HepG2 (cell line): ENCODE results near the gene ALPL. TPM values are rescaled to one million over a fixed set of nuclear protein-coding genes. Genes with fewer than 3 reads are reported as not detected.

Experiments used
- ATAC-seq: fragments of 200-7000 bp; cut with Tn5 transposase; 3 replicates; pipeline ENCODE4 v1.9.1; 2020; ENCODE audit warnings: mild to moderate bottlenecking, moderate library complexity
- BruUV-seq: library from RNA; stranded (reverse); fragments of 400-500 nt; replicated peaks from 2 replicates; lab custom pipeline; 2021; lab: Mats Ljungman, UMichigan
- CTCF ChIA-PET: fragments of 300-600 bp; formaldehyde crosslinking; extraction: SDS; loops from one replicate; lab custom pipeline; 2021; ENCODE audit warnings: low total read pairs, inconsistent platforms, low intra/inter-chr PET ratio; lab: Yijun Ruan, JAX
- POLR2A ChIA-PET: fragments of 350-600 bp; sonication (Branson Sonifier 250); formaldehyde crosslinking; loops from one replicate; lab custom pipeline; 2020; ENCODE audit warnings: antibody characterized with exemption, inconsistent platforms; lab: Yijun Ruan, JAX
- DNase-seq: peaks from one replicate; pipeline ENCODE4 v3.0.0-alpha.2; 2015; ENCODE audit warnings: low spot score
- FAIRE-seq: peaks from 3 replicates; lab custom pipeline; 2011; peaks lifted over from hg19 to GRCh38; lab: Jason Lieb, UNC
- H2AFZ ChIP-seq: one replicate; pipeline ENCODE4 v1.6.1; 2011; ENCODE audit warnings: low read length, inconsistent platforms
- H3K27ac ChIP-seq: fragments of 300-600 bp; 3 replicates; pipeline ENCODE4 v1.8.0; 2011; ENCODE audit warnings: mixed run types, mild to moderate bottlenecking, mixed read lengths, low read length, inconsistent platforms; ENCODE audit not compliant: insufficient read depth; ENCODE audit errors: extremely low read length
- H3K27me3 ChIP-seq, 2 experiments: fragments of 200-600 bp in 1 of 2; 2 replicates in 1 of 2; 3 replicates in 1 of 2; pipeline versions ENCODE4 v1.6.0 to v1.8.0; 2011; ENCODE audit warnings: low read length in 2 of 2, mild to moderate bottlenecking in 2 of 2, moderate library complexity in 2 of 2, inconsistent platforms in 1 of 2; ENCODE audit not compliant: insufficient read depth in 2 of 2, control insufficient read depth in 1 of 2
- H3K36me3 ChIP-seq, 2 experiments: fragments of 200-600 bp in 1 of 2; replicated peaks in 1 of 2; 2 replicates in 1 of 2; 3 replicates in 1 of 2; pipeline versions ENCODE4 v1.5.1 to v1.8.0; 2011; ENCODE audit warnings: low read length in 2 of 2, inconsistent platforms in 1 of 2; ENCODE audit not compliant: insufficient read depth in 2 of 2, control insufficient read depth in 1 of 2
- H3K4me1 ChIP-seq: 2 replicates; pipeline ENCODE4 v1.5.1; 2012; ENCODE audit warnings: low read length, inconsistent platforms; ENCODE audit not compliant: insufficient read depth
- H3K4me2 ChIP-seq: 2 replicates; pipeline ENCODE4 v1.6.0; 2011; ENCODE audit warnings: low read depth, low read length, inconsistent platforms
- H3K4me3 ChIP-seq, 3 experiments: fragments of 200-600 bp in 1 of 3; sonication (generic), shearing (Covaris generic) in 1 of 3; replicated peaks in 1 of 3; 2 replicates each; pipeline ENCODE4 v1.5.1; 2011 to 2016; ENCODE audit warnings: low read length in 3 of 3, inconsistent platforms in 2 of 3, low read depth in 2 of 3, mild to moderate bottlenecking in 2 of 3, control low read depth in 1 of 3, mixed read lengths in 1 of 3; ENCODE audit not compliant: insufficient read depth in 1 of 3
- H3K79me2 ChIP-seq: one replicate; pipeline ENCODE4 v1.6.1; 2011; ENCODE audit warnings: low read length, inconsistent platforms; ENCODE audit not compliant: insufficient read depth
- H3K9ac ChIP-seq: 2 replicates; pipeline ENCODE4 v1.6.0; 2011; ENCODE audit warnings: mild to moderate bottlenecking, low read depth, low read length, inconsistent platforms; ENCODE audit not compliant: insufficient read depth
- H3K9me3 ChIP-seq: 2 replicates; pipeline ENCODE4 v1.5.1; 2012; ENCODE audit warnings: mild to moderate bottlenecking, low read length
- H4K20me1 ChIP-seq: 2 replicates; pipeline ENCODE4 v1.6.0; 2011; ENCODE audit warnings: inconsistent platforms, mild to moderate bottlenecking, low read length, moderate library complexity; ENCODE audit not compliant: insufficient read depth
- ASH2L ChIP-seq: fragments of 300-600, 200-600 bp; sonication (generic); IDR thresholded peaks from 2 replicates; pipeline ENCODE4 v1.7.0; 2017; ENCODE audit warnings: low read depth, mild to moderate bottlenecking, moderate library complexity, mixed read lengths, low read length; ENCODE audit not compliant: insufficient read length
- HCFC1 ChIP-seq: fragments of 150-350 bp; IDR thresholded peaks from 2 replicates; pipeline ENCODE4 v1.6.1; 2014; ENCODE audit warnings: low read depth, low read length
- HDAC2 ChIP-seq: sonication (generic); formaldehyde crosslinking; IDR thresholded peaks from 2 replicates; pipeline ENCODE4 v1.4.0; 2020; ENCODE audit warnings: missing genetic modification reagents
- IRF2 ChIP-seq: IDR thresholded peaks from 2 replicates; pipeline ENCODE4 v1.6.1; 2018; ENCODE audit warnings: missing genetic modification reagents, missing compliant biosample characterization
- KAT8 ChIP-seq: IDR thresholded peaks from 2 replicates; pipeline ENCODE4 v1.6.1; 2016; ENCODE audit warnings: missing genetic modification reagents, missing compliant biosample characterization
- KDM1A ChIP-seq: IDR thresholded peaks from 2 replicates; pipeline ENCODE4 v1.6.1; 2016; ENCODE audit warnings: missing compliant biosample characterization
- TAF15 ChIP-seq: fragments of 200-400 bp; formaldehyde crosslinking; IDR thresholded peaks from one replicate; pipeline ENCODE4 v1.6.1; 2018; ENCODE audit warnings: mild to moderate bottlenecking, low read depth, low read length; ENCODE audit not compliant: poor library complexity, severe bottlenecking
- ZFAT ChIP-seq: sonication (generic); formaldehyde crosslinking; conservative IDR thresholded peaks from 2 replicates; pipeline ENCODE4 v1.8.1; 2023; ENCODE audit warnings: missing genetic modification reagents, inconsistent platforms
- ZNF331 ChIP-seq: sonication (generic); formaldehyde crosslinking; IDR thresholded peaks from 2 replicates; pipeline ENCODE4 v1.4.0; 2020; ENCODE audit warnings: missing genetic modification reagents
- ZNF432 ChIP-seq: sonication (generic); formaldehyde crosslinking; IDR thresholded peaks from 2 replicates; pipeline ENCODE4 v1.5.0; 2020; ENCODE audit warnings: missing genetic modification reagents, mild to moderate bottlenecking, borderline replicate concordance
- ZNF839 ChIP-seq: sonication (generic); formaldehyde crosslinking; IDR thresholded peaks from 2 replicates; pipeline ENCODE4 v1.4.0; 2020; ENCODE audit warnings: missing genetic modification reagents, mild to moderate bottlenecking, borderline replicate concordance
- WGBS: methylation state at CpG from one replicate; pipeline ENCODE4 v1.1.6; 2017; ENCODE audit warnings: low lambda C conversion rate; 5-methylcytosine and 5-hydroxymethylcytosine counted together
- in situ Hi-C: cut with HindIII; loops from 2 replicates; pipeline ENCODE4 v1.10.0; 2017; ENCODE audit warnings: low pct_unique_long_range_greater_than_20kb; ENCODE audit not compliant: extremely low pct_ligation_motif_present
- intact Hi-C: fragments of 100-400 bp; cut with micrococcal nuclease; formaldehyde crosslinking; loops from one replicate; pipeline ENCODE4 v1.10.0; 2022; ENCODE audit not compliant: unreplicated experiment
- polyA plus RNA-seq, 8 experiments: library from polyadenylated mRNA; depleted of rRNA in 3 of 8; stranded (reverse) in 7 of 8; unstranded in 1 of 8; fragments of >200 nt; fragmentation: Illumina TruSeq in 4 of 8; extraction: Trizol in 4 of 8; gene quantifications; 2 replicates each; pipeline versions ENCODE4 v1.2.1 to v1.2.3, GENCODE V29; 2011 to 2016; ENCODE audit warnings: low read depth in 4 of 8, missing spikeins in 1 of 8, mixed read lengths in 1 of 8; ENCODE audit not compliant: insufficient read depth in 1 of 8
- total RNA-seq, 5 experiments: library from RNA; depleted of rRNA; stranded (reverse); fragments of >200 nt; fragmentation: Illumina TruSeq; extraction: Trizol; gene quantifications; 2 replicates each; pipeline ENCODE4 v1.2.3, GENCODE V29; 2016; ENCODE audit warnings: low read depth in 1 of 5
- TF ChIP-seq, protein P1 (sequence below): sonication (generic); formaldehyde crosslinking; IDR thresholded peaks from 2 replicates; pipeline ENCODE4 v1.9.0; 2022; ENCODE audit warnings: low read depth, missing genetic modification reagents
- TF ChIP-seq, protein P2 (sequence below): sonication (generic); formaldehyde crosslinking; IDR thresholded peaks from 2 replicates; pipeline ENCODE4 v1.5.1; 2020; ENCODE audit warnings: mild to moderate bottlenecking, missing genetic modification reagents, moderate library complexity

ALPL gene
- total and polyA plus RNA-seq, 2 of the 13 experiments (the other 11 are each of a cell fraction or from before 2014, with no cell fraction given): 0.12 TPM; not detected in 1

DNA sequence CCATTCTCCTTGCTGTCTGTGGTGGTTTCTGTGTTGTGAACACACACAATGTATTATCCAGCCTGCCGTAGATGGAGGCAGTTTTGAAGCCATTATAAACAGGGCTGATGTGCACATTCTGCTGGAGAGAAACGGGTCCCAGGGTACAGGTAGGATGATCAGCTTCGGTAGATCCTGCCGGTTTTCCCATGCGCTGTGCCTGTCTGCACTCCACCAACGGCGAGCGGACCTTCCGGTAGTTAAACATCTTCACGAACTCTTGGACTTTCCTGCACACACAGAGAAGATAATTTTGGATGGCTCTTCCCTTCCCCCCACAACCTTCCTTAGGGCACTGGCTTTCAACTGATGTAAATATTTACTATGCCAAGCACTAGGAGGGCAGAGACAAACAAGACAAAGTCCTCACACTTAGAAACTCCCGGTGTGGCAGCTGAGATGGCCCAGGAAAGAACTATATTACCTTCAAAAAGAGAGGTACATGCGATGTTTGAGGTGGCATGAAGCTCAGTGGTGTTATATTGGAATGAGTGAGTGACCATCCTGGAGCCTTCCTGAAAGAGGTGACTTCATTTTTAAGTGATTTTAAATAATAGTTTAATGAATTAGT lies 41.7 kb downstream of the ALPL start:
- TF ChIP-seq KDM1A (no peak), HDAC2 (CRISPR knock-in tag) (0 out of 2 replicates have a peak, but pooled peaks have one; percentile 21)
- TF ChIP-seq, protein P1, sequence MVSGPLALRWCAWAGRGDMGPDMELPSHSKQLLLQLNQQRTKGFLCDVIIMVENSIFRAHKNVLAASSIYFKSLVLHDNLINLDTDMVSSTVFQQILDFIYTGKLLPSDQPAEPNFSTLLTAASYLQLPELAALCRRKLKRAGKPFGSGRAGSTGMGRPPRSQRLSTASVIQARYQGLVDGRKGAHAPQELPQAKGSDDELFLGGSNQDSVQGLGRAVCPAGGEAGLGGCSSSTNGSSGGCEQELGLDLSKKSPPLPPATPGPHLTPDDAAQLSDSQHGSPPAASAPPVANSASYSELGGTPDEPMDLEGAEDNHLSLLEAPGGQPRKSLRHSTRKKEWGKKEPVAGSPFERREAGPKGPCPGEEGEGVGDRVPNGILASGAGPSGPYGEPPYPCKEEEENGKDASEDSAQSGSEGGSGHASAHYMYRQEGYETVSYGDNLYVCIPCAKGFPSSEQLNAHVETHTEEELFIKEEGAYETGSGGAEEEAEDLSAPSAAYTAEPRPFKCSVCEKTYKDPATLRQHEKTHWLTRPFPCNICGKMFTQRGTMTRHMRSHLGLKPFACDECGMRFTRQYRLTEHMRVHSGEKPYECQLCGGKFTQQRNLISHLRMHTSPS (CRISPR knock-in tag): peak; percentile 53; the same call in 1 of the 2 replicates
- no peaks in the 10 kb centered on the region for H3K9me3 ChIP-seq
- POLR2A ChIA-PET: no interaction called here
- CTCF ChIA-PET: no interaction called here
- no peak overlapping the region for H2AFZ ChIP-seq
- H4K20me1 ChIP-seq: no peaks in the 10 kb centered on the region
- peaks cover 5 to 55% of the 10 kb centered on the region in 2 experiments for H3K27me3 ChIP-seq
- H3K36me3 ChIP-seq: no peaks in the 10 kb centered on the region
- peak; percentile 26 for FAIRE-seq
- in situ Hi-C loops: no loop called here
- H3K27ac ChIP-seq: no peak overlapping the region
- WGBS: 2% methylated on average over 7 of the region's 12 CpGs
- intact Hi-C loops: no loop called here
- H3K4me2 ChIP-seq: peak overlapping the region; percentile 66
- no peak for DNase-seq
- H3K4me1 ChIP-seq: peaks cover 21% of the 10 kb centered on the region
- ATAC-seq: peak; percentile 64
- H3K9ac ChIP-seq: no peak overlapping the region
- H3K79me2 ChIP-seq: no peaks in the 10 kb centered on the region
- BruUV-seq: no TSS peak
- peak overlapping the region; percentile 14 to 35 (median 20); a peak in 4 of 6 replicates for H3K4me3 ChIP-seq

GRCh38 chr1:21552715-21553114 lies 43.5 kb downstream of the ALPL start:
- no peak overlapping the region for H3K9ac ChIP-seq
- in situ Hi-C loops (no loop called here), intact Hi-C loops (no loop called here)
- FAIRE-seq (no peak), DNase-seq (no peak), ATAC-seq (no peak)
- no peak overlapping the region for H2AFZ ChIP-seq
- H4K20me1 ChIP-seq: no peaks in the 10 kb centered on the region
- peaks cover 21% of the 10 kb centered on the region for H3K4me1 ChIP-seq
- no peaks in the 10 kb centered on the region for H3K9me3 ChIP-seq
- no peak overlapping the region for H3K4me3 ChIP-seq
- no peaks in the 10 kb centered on the region for H3K36me3 ChIP-seq
- H3K79me2 ChIP-seq: no peaks in the 10 kb centered on the region
- CTCF ChIA-PET: no interaction called here
- no TSS peak for BruUV-seq
- H3K27ac ChIP-seq: no peak overlapping the region
- no peak overlapping the region for H3K4me2 ChIP-seq
- 5% methylated on average over 1 of the region's 1 CpG for WGBS
- peaks cover 2 to 47% of the 10 kb centered on the region in 2 experiments; a peak in 4 of 5 replicates for H3K27me3 ChIP-seq
- POLR2A ChIA-PET: no interaction called here
- TF ChIP-seq, protein P2, sequence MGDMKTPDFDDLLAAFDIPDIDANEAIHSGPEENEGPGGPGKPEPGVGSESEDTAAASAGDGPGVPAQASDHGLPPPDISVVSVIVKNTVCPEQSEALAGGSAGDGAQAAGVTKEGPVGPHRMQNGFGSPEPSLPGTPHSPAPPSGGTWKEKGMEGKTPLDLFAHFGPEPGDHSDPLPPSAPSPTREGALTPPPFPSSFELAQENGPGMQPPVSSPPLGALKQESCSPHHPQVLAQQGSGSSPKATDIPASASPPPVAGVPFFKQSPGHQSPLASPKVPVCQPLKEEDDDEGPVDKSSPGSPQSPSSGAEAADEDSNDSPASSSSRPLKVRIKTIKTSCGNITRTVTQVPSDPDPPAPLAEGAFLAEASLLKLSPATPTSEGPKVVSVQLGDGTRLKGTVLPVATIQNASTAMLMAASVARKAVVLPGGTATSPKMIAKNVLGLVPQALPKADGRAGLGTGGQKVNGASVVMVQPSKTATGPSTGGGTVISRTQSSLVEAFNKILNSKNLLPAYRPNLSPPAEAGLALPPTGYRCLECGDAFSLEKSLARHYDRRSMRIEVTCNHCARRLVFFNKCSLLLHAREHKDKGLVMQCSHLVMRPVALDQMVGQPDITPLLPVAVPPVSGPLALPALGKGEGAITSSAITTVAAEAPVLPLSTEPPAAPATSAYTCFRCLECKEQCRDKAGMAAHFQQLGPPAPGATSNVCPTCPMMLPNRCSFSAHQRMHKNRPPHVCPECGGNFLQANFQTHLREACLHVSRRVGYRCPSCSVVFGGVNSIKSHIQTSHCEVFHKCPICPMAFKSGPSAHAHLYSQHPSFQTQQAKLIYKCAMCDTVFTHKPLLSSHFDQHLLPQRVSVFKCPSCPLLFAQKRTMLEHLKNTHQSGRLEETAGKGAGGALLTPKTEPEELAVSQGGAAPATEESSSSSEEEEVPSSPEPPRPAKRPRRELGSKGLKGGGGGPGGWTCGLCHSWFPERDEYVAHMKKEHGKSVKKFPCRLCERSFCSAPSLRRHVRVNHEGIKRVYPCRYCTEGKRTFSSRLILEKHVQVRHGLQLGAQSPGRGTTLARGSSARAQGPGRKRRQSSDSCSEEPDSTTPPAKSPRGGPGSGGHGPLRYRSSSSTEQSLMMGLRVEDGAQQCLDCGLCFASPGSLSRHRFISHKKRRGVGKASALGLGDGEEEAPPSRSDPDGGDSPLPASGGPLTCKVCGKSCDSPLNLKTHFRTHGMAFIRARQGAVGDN: no peak
- TF ChIP-seq HCFC1: no peak
- no peak for TF ChIP-seq ZFAT (CRISPR knock-in tag)
- TF ChIP-seq ZNF331 (CRISPR knock-in tag): no peak
- TF ChIP-seq KAT8 (CRISPR knock-in tag): no peak
- TF ChIP-seq ASH2L: no peak
- TF ChIP-seq ZNF432 (CRISPR knock-in tag): no peak
- TF ChIP-seq ZNF839 (CRISPR knock-in tag): no peak
- no peak for TF ChIP-seq TAF15
- no peak for TF ChIP-seq IRF2 (CRISPR knock-in tag)
